Aorta (tissue), 5 donors: ENCODE measurements around the gene DUSP28. TPM values are rescaled to one million over a fixed set of nuclear protein-coding genes. Genes with fewer than 3 reads are reported as not detected.
"Not testable (repeated sequence)": the region's sequence is repeated elsewhere in the genome, so short reads cannot be mapped to it uniquely, and the experiment has no call there.

Experiments used
- ATAC-seq: fragments of 200-7000 bp; cut with Tn5 transposase; one replicate; pipeline ENCODE4 v1.9.1; 2022; ENCODE audit warnings: moderate library complexity; ENCODE audit not compliant: low FRiP score
- DNase-seq, 2 donors: peaks; one replicate each; pipeline ENCODE4 v3.0.0-alpha.2; 2020
- H3K27ac ChIP-seq, 2 donors: one replicate each; pipeline ENCODE4 v1.5.1; 2013; ENCODE audit warnings: low read length in 2 of 2, mild to moderate bottlenecking in 2 of 2, moderate library complexity in 2 of 2, control low read depth in 1 of 2, inconsistent platforms in 1 of 2, low read depth in 1 of 2
- H3K27me3 ChIP-seq, 2 donors: one replicate each; pipeline ENCODE4 v1.6.1; 2013; ENCODE audit warnings: control low read depth in 1 of 2, low read length in 1 of 2, mild to moderate bottlenecking in 1 of 2, moderate library complexity in 1 of 2; ENCODE audit not compliant: insufficient read depth in 2 of 2, control insufficient read depth in 1 of 2
- H3K36me3 ChIP-seq, 2 donors: one replicate each; pipeline ENCODE4 v1.6.1; 2013; ENCODE audit warnings: control low read depth in 1 of 2, low read length in 1 of 2, mild to moderate bottlenecking in 1 of 2; ENCODE audit not compliant: insufficient read depth in 2 of 2, control insufficient read depth in 1 of 2
- H3K4me1 ChIP-seq, 2 donors: one replicate each; pipeline ENCODE4 v1.6.1; 2013; ENCODE audit warnings: low read length in 2 of 2, control low read depth in 1 of 2, mild to moderate bottlenecking in 1 of 2, moderate library complexity in 1 of 2; ENCODE audit not compliant: insufficient read depth in 2 of 2, control insufficient read depth in 1 of 2
- H3K4me3 ChIP-seq, 2 donors: one replicate each; pipeline ENCODE4 v1.5.1; 2013; ENCODE audit warnings: low read length in 2 of 2, control low read depth in 1 of 2, mild to moderate bottlenecking in 1 of 2
- H3K9me3 ChIP-seq: one replicate; pipeline ENCODE4 v1.6.1; 2013; ENCODE audit warnings: mild to moderate bottlenecking, low read length; ENCODE audit not compliant: control insufficient read depth
- WGBS, 2 donors: extraction: QIAGEN DNeasy Blood & Tissue Kit; methylation state at CpG; one replicate each; pipeline ENCODE4 v1.1.7; 2013; 5-methylcytosine and 5-hydroxymethylcytosine counted together
- intact Hi-C, 2 donors: fragments of 100-400 bp; cut with DNase I; formaldehyde crosslinking; loops; one replicate each; pipeline versions ENCODE4 v1.14.2 to v1.15.0; 2022
- polyA plus RNA-seq, 2 donors: library from polyadenylated mRNA; stranded (reverse); fragments of 200-250 nt; gene quantifications; one replicate each; pipeline ENCODE4 v1.2.3, GENCODE V29; 2013
- total RNA-seq, 2 donors: library from RNA; stranded (reverse); fragmentation: NEBNext Ultra II Directional; extraction: Animal tissue kit (Norgen Biotek cat#: 25700); gene quantifications; one replicate each; pipeline ENCODE4 v1.2.1, GENCODE V29; 2021
- donor health status: healthy with polysubstance abuse.
- donor health status: Bipolar disorder and iron deficiency.
- donor health status: DM: no; HTN: no; CAD: no.
- donor health status: DM: no; HTN: no; CAD: no.
- donor health status: DM: yes; HTN: yes; CAD: no.

DUSP28 gene
- total and polyA plus RNA-seq, 4 donors: 2.1 to 5.0 (median 3.2) TPM

- DNase-seq: no peak
- Histone ChIP-seq H3K4me1 (peaks cover 0 to 4% of the 10 kb centered on the region in 2 donors), H3K27ac (peak overlapping the region in 1 of 2 donors; percentile 83), H3K4me3 (no peak overlapping the region), H3K36me3 (no peaks in the 10 kb centered on the region), H3K27me3 (no peaks in the 10 kb centered on the region), H3K9me3 (no peaks in the 10 kb centered on the region)
- intact Hi-C loops: loop anchor here in 1 of 2 donors (2.0 to 10.0 kb wide), 2 partner anchors 25 to 433 kb away; partner anchors contain the start of genes CAPN10 and SNED1
- 32% methylated on average over 14 of the region's 14 CpGs for WGBS, 2 donors
- peak; percentile 4 for ATAC-seq
These were observed 1.3 kb downstream of the DUSP28 start for GRCh38 chr2:240561325-240561971.

DNA sequence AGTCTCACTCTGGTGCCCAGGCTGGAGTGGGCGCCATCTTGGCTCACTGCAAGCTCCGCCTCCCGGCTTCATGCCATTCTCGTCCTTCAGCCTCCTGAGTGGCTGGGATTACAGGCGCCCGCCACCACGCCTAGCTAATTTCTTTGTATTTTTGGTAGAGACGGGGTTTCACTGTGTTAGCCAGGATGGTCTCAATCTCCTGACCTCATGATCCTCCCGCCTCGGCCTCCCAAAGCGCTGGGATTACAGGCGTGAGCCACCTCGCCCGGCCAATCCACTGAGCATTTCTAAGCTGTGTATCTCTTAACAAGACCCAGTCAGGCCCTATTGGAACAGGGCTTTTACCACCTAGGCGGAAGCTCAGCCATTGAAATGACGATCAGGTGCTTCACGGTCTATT is 3.1 kb downstream of the DUSP28 start:
- 96% methylated on average over 17 of the region's 17 CpGs for WGBS, 2 donors
- intact Hi-C loops: loop anchor here in 1 of 2 donors (10.0 kb wide), 1 partner anchor 432 kb away; the partner anchor contains the start of gene SNED1
- not testable (repeated sequence) for H3K9me3 ChIP-seq, H3K36me3 ChIP-seq, H3K4me3 ChIP-seq, H3K4me1 ChIP-seq, DNase-seq, H3K27ac ChIP-seq, ATAC-seq, H3K27me3 ChIP-seq

DNA sequence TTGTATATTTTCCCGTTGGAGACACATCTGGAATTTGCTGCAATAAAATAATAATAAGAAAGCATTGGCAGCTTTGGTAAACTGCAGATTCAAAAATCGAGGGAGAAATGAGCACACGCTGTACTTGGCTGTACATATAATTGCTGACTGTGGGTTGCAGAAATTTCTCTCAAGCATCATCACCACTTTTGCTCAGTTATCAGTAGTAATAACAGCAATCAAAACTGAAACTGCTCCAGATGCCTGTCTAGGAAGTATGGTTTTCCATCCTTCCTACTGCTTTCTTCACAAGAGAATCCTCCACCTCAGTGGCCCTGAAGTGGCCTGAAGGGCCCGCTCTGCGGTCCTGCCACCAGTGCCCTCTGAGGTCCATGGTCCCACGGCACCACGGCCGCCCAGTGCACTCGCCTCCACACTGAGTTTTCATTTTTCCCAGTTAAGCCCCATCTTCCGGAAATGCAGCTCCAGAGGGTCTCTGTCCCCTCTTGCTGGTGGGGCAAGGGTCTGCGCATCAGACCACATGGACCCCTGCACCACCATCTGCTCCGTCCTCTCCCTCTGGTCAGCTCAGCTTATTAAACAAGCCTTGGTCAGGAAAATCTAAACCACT is 3.9 kb downstream of the DUSP28 start:
- Histone ChIP-seq H3K4me1 (peaks cover 0 to 4% of the 10 kb centered on the region in 2 donors), H3K9me3 (no peaks in the 10 kb centered on the region)
- 92 to 96% methylated on average over 12 of the region's 12 CpGs for WGBS, 2 donors

GRCh38 chr2:240564561-240565332 is 4.6 kb downstream of the DUSP28 start:
- no peaks in the 10 kb centered on the region for H3K27me3 ChIP-seq
- no peak overlapping the region for H3K4me3 ChIP-seq
- H3K9me3 ChIP-seq: no peaks in the 10 kb centered on the region
- intact Hi-C loops: loop anchor here in 1 of 2 donors (10.0 kb wide), 1 partner anchor 430 kb away; the partner anchor contains the start of gene SNED1
- WGBS, 2 donors: 85 to 90% methylated on average over 10 of the region's 10 CpGs
- ATAC-seq (no peak), DNase-seq (no peak)
- H3K36me3 ChIP-seq: no peaks in the 10 kb centered on the region
- no peak overlapping the region for H3K27ac ChIP-seq
- H3K4me1 ChIP-seq: peaks cover 0 to 4% of the 10 kb centered on the region in 2 donors

More for the DNA sequence above, 3.9 kb downstream of the DUSP28 start:
- H3K27me3 ChIP-seq: no peaks in the 10 kb centered on the region
- H3K36me3 ChIP-seq: no peaks in the 10 kb centered on the region
- ATAC-seq (no peak), DNase-seq (no peak)
- H3K27ac ChIP-seq: no peak overlapping the region
- no peak overlapping the region for H3K4me3 ChIP-seq
- intact Hi-C loops: loop anchor here in 1 of 2 donors (10.0 kb wide), 1 partner anchor 431 kb away; the partner anchor contains the start of gene SNED1

DNA sequence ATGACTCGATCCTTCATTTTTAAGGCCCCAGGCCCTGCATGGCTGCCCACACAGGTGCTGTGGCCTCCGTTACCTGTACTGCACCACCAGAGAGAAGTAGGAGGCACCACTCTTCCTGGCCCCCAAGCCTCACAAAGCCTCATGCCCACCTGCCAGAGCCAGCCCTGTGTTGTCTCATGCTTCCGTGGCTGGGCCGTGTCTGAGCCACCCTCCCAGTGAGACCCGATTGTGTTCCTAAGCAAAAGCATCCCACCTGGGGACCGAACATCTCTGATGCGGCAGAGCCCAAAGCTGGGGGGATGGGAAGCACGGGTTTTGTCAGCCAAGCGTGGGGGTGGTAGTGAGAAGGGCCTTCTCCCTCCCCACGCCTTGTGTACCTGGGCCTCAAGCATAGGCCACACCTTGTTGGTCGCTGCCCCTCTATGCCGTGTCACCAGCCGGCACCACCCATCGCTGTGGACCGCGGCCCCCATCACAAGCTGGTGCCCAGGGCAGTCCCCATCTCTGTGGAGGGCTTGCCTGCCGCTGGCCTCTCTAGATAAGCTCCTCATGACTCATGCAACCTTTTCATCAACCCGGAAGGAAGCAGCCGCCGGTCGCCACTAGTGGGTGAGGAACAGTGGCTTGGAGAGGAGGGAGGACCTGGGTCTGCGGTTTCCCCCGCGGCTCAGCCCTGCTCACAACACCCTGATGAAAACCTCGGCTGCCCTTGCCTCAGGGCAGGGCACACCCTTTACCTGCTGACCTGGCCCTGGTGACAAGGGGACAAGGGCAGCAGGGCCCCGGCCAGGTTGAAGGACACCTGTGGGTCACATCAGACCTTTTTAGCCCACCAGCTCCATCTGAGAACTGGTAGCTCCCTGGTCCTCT is 5.4 kb downstream of the DUSP28 start:
- WGBS, 2 donors: 64 to 65% methylated on average over 26 of the region's 26 CpGs
- no peak overlapping the region for H3K4me3 ChIP-seq
- intact Hi-C loops: loop anchor here in 1 of 2 donors (10.0 kb wide), 1 partner anchor 429 kb away; the partner anchor contains the start of gene SNED1
- peak overlapping the region in 1 of 2 donors; percentile 23 for H3K27ac ChIP-seq
- no peaks in the 10 kb centered on the region for H3K27me3 ChIP-seq
- no peaks in the 10 kb centered on the region for H3K9me3 ChIP-seq
- DNase-seq (peak; percentile 89 to 90), ATAC-seq (peak; percentile 17)
- H3K4me1 ChIP-seq: peaks cover 0 to 4% of the 10 kb centered on the region in 2 donors
- H3K36me3 ChIP-seq: no peaks in the 10 kb centered on the region

- ATAC-seq (peak; percentile 93), DNase-seq (peak; percentile 97)
- H3K4me1 ChIP-seq: peaks cover 0 to 4% of the 10 kb centered on the region in 2 donors
- H3K36me3 ChIP-seq: no peaks in the 10 kb centered on the region
- no peaks in the 10 kb centered on the region for H3K27me3 ChIP-seq
- H3K27ac ChIP-seq: peak overlapping the region in 1 of 2 donors; percentile 78
- WGBS, 2 donors: 8 to 10% methylated on average over 47 to 53 of the region's 53 CpGs
- peak overlapping the region in 1 of 2 donors; percentile 1 for H3K4me3 ChIP-seq
- intact Hi-C loops: loop anchor here in 1 of 2 donors (10.0 kb wide), 1 partner anchor 428 kb away; the partner anchor contains the start of gene SNED1
- H3K9me3 ChIP-seq: no peaks in the 10 kb centered on the region
These were observed 6.3 kb downstream of the DUSP28 start for GRCh38 chr2:240566203-240567136.

DNA sequence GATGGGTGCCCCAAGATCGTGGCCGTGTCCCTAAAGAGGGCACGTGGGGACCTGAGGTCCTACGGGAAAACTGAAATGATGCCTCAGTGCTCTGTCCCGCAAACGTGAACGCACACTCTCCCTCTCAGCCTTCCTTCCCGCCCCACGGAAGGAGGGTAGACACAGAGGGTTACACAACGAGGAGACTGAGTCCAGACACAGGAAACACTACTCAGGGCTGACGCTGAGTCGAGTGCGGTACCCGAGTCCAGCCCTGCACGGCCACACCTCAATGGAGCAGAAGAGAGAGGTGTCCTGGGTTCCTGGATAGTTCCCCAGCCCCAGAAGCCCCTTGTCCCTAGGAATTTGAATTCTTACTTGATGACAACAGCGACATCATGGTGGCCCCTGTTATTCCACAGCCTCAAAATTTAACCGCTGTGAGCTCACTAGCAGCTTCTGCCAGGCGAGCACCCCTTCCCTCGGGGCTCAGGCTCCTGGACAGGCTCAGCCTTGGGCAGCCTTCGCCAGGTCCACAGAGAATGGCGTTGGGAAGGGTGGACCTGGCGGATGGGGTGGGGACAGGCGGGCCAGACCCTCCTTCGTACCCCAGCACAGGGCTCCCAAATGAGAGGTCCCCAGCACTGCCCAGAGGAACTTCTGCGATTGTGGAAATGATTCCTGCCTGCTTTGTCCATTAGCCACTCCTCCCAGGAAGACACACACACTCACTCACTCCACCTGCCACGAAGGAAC is 7.1 kb downstream of the DUSP28 start:
- H3K27ac ChIP-seq: peak overlapping the region in 1 of 2 donors; percentile 78
- DNase-seq (peak; percentile 49 to 79), ATAC-seq (peak; percentile 1)
- WGBS, 2 donors: 23 to 26% methylated on average over 26 of the region's 26 CpGs
- intact Hi-C loops: loop anchor here in 1 of 2 donors (10.0 kb wide), 1 partner anchor 427 kb away; the partner anchor contains the start of gene SNED1
- H3K27me3 ChIP-seq: no peaks in the 10 kb centered on the region
- no peaks in the 10 kb centered on the region for H3K9me3 ChIP-seq
- peak overlapping the region; percentile 19 to 78 for H3K4me3 ChIP-seq
- no peaks in the 10 kb centered on the region for H3K36me3 ChIP-seq
- peaks cover 0 to 4% of the 10 kb centered on the region in 2 donors for H3K4me1 ChIP-seq
